Measurements from ENCODE around the gene AGPAT4. TPM values are rescaled to one million over a fixed set of nuclear protein-coding genes. Genes with fewer than 3 reads are reported as not detected.

Gene AGPAT4
- total RNA-seq, 1 experiment from 2014 or later: 10.1 TPM

- ChIA-PET POLR2A (ENCODE audit: low non-redundant PET) (no interaction called here), CTCF (no interaction called here)
- no peaks in the 10 kb centered on the region for H3K4me1 ChIP-seq (ENCODE audit: insufficient read depth, low read length, poor library complexity, severe bottlenecking)
- peak; percentile 6 for DNase-seq (ENCODE audit: low spot score)
- no peak overlapping the region for H3K27ac ChIP-seq (ENCODE audit: low read depth, low read length, poor library complexity, severe bottlenecking)
- intact Hi-C loops (cut with micrococcal nuclease; ENCODE audit: unreplicated experiment): no loop called here
- no peak overlapping the region for H3K4me3 ChIP-seq (ENCODE audit: low read depth, low read length, poor library complexity, severe bottlenecking)
- no peaks in the 10 kb centered on the region for H3K27me3 ChIP-seq (replicated peaks; ENCODE audit: insufficient read depth, low read depth, low read length, poor library complexity)
- H3K36me3 ChIP-seq (ENCODE audit: insufficient read depth, low read length, poor library complexity, severe bottlenecking): no peaks in the 10 kb centered on the region
- no TSS peak for BruUV-seq (replicated peaks)
- no peak for TF ChIP-seq EZH2 (IDR thresholded peaks at IDR 0.05; ENCODE audit: borderline replicate concordance, low read depth, low read length, poor library complexity, severe bottlenecking)
- H3K9me3 ChIP-seq (ENCODE audit: low read depth, low read length, poor library complexity, severe bottlenecking): no peaks in the 10 kb centered on the region
Observed at GRCh38 chr6:161292145-161292544, 18.3 kb upstream of the AGPAT4 start.

- ChIA-PET POLR2A (ENCODE audit: low non-redundant PET) (no interaction called here), CTCF (no interaction called here)
- Histone ChIP-seq H3K36me3 (ENCODE audit: insufficient read depth, low read length, poor library complexity, severe bottlenecking) (no peaks in the 10 kb centered on the region), H3K27me3 (replicated peaks; ENCODE audit: insufficient read depth, low read depth, low read length, poor library complexity) (no peaks in the 10 kb centered on the region), H3K4me3 (ENCODE audit: low read depth, low read length, poor library complexity, severe bottlenecking) (no peak overlapping the region), H3K27ac (ENCODE audit: low read depth, low read length, poor library complexity, severe bottlenecking) (no peak overlapping the region), H3K9me3 (ENCODE audit: low read depth, low read length, poor library complexity, severe bottlenecking) (no peaks in the 10 kb centered on the region), H3K4me1 (ENCODE audit: insufficient read depth, low read length, poor library complexity, severe bottlenecking) (no peaks in the 10 kb centered on the region)
- no TSS peak for BruUV-seq (replicated peaks)
- TF ChIP-seq CTCF (conservative IDR thresholded peaks at IDR 0.05; ENCODE audit: low read depth, low read length): no peak
- no peak for DNase-seq (ENCODE audit: low spot score)
- intact Hi-C loops (cut with micrococcal nuclease; ENCODE audit: unreplicated experiment): no loop called here
Observed at GRCh38 chr6:161290751-161291150, 16.9 kb upstream of the AGPAT4 start.

GRCh38 chr6:161284653-161285052, 10.8 kb upstream of the AGPAT4 start:
- H3K27me3 ChIP-seq (replicated peaks; ENCODE audit: insufficient read depth, low read depth, low read length, poor library complexity): no peaks in the 10 kb centered on the region
- CTCF ChIA-PET: no interaction called here
- H3K4me3 ChIP-seq (ENCODE audit: low read depth, low read length, poor library complexity, severe bottlenecking): no peak overlapping the region
- H3K27ac ChIP-seq (ENCODE audit: low read depth, low read length, poor library complexity, severe bottlenecking): no peak overlapping the region
- H3K36me3 ChIP-seq (ENCODE audit: insufficient read depth, low read length, poor library complexity, severe bottlenecking): no peaks in the 10 kb centered on the region
- no peaks in the 10 kb centered on the region for H3K4me1 ChIP-seq (ENCODE audit: insufficient read depth, low read length, poor library complexity, severe bottlenecking)
- TF ChIP-seq EZH2 (IDR thresholded peaks at IDR 0.05; ENCODE audit: borderline replicate concordance, low read depth, low read length, poor library complexity, severe bottlenecking) (no peak), CTCF (conservative IDR thresholded peaks at IDR 0.05; ENCODE audit: low read depth, low read length) (no peak)
- DNase-seq (ENCODE audit: low spot score): no peak
- POLR2A ChIA-PET (ENCODE audit: low non-redundant PET): no interaction called here
- H3K9me3 ChIP-seq (ENCODE audit: low read depth, low read length, poor library complexity, severe bottlenecking): no peaks in the 10 kb centered on the region
- no TSS peak for BruUV-seq (replicated peaks)
- intact Hi-C loops (cut with micrococcal nuclease; ENCODE audit: unreplicated experiment): no loop called here

- no peak overlapping the region for H3K27ac ChIP-seq (ENCODE audit: low read depth, low read length, poor library complexity, severe bottlenecking)
- no peak overlapping the region for H3K4me3 ChIP-seq (ENCODE audit: low read depth, low read length, poor library complexity, severe bottlenecking)
- H3K9me3 ChIP-seq (ENCODE audit: low read depth, low read length, poor library complexity, severe bottlenecking): no peaks in the 10 kb centered on the region
- no peaks in the 10 kb centered on the region for H3K4me1 ChIP-seq (ENCODE audit: insufficient read depth, low read length, poor library complexity, severe bottlenecking)
- no peaks in the 10 kb centered on the region for H3K27me3 ChIP-seq (replicated peaks; ENCODE audit: insufficient read depth, low read depth, low read length, poor library complexity)
- DNase-seq (ENCODE audit: low spot score): no peak
- no peak for TF ChIP-seq EZH2 (IDR thresholded peaks at IDR 0.05; ENCODE audit: borderline replicate concordance, low read depth, low read length, poor library complexity, severe bottlenecking)
- TF ChIP-seq CTCF (conservative IDR thresholded peaks at IDR 0.05; ENCODE audit: low read depth, low read length): no peak
- ChIA-PET POLR2A (ENCODE audit: low non-redundant PET) (no interaction called here), CTCF (no interaction called here)
- intact Hi-C loops (cut with micrococcal nuclease; ENCODE audit: unreplicated experiment): no loop called here
- no peaks in the 10 kb centered on the region for H3K36me3 ChIP-seq (ENCODE audit: insufficient read depth, low read length, poor library complexity, severe bottlenecking)
- BruUV-seq (replicated peaks): no TSS peak
Observed at GRCh38 chr6:161281092-161281491, 7.2 kb upstream of the AGPAT4 start.

Measured in A673 (cell line).